ENCODE measurements around the gene ZDHHC7. TPM values are rescaled to one million over a fixed set of nuclear protein-coding genes. Genes with fewer than 3 reads are reported as not detected.
"Not testable (repeated sequence)": the region's sequence is repeated elsewhere in the genome, so short reads cannot be mapped to it uniquely, and the experiment has no call there.

The ZDHHC7 gene
- polyA plus RNA-seq, 2 of the 4 experiments (the other 2 are of a cell fraction), result 42.3 to 58.0 TPM

GRCh38 chr16:85054948-85055492, 43.7 kb upstream of the ZDHHC7 start:
- H3K27ac ChIP-seq, result no peak overlapping the region; a peak in 1 of 6 replicates
- no peak for FAIRE-seq

GRCh38 chr16:85054321-85054720, 43.0 kb upstream of the ZDHHC7 start:
- H3K9me3 ChIP-seq; DNase-seq (ENCODE audit: low read depth in 1 of 2, low spot score in 1 of 2); H3K4me3 ChIP-seq; POLR2A ChIA-PET; H3K27ac ChIP-seq; ATAC-seq; H3K4me1 ChIP-seq; FAIRE-seq; H3K4me2 ChIP-seq: not testable (repeated sequence)
- WGBS (ENCODE audit: missing lambda C conversion rate), result 64% methylated on average over 3 of the region's 3 CpGs
- CTCF ChIA-PET, result interaction anchor here (1.5 to 2.2 kb wide), 2 partner anchors 60 to 83 kb away, joined by 4 to 7 read pairs; no protein-coding TSS in a partner anchor

More at GRCh38 chr16:85054948-85055492, 43.7 kb upstream of the ZDHHC7 start:
- DNase-seq (ENCODE audit: low read depth in 1 of 2, low spot score in 1 of 2) (no peak), ATAC-seq (no peak)
- no peaks in the 10 kb centered on the region for H3K9me3 ChIP-seq
- no peak overlapping the region for H3K4me2 ChIP-seq
- no peak overlapping the region for H3K4me3 ChIP-seq
- no peaks in the 10 kb centered on the region; the same call in 2 of the 3 replicates for H3K4me1 ChIP-seq
- TF ChIP-seq CBX8 (IDR thresholded peaks at IDR 0.05) (no peak), RARB (CRISPR knock-in tag; IDR thresholded peaks at IDR 0.05) (no peak), TP53 (CRISPR knock-in tag; IDR thresholded peaks at IDR 0.05) (no peak), MYC (IDR thresholded peaks at IDR 0.05; ENCODE audit: borderline replicate concordance, low read length) (no peak), FOXS1 (CRISPR knock-in tag; IDR thresholded peaks at IDR 0.05) (no peak), ZFP36 (IDR thresholded peaks at IDR 0.05; ENCODE audit: borderline replicate concordance, partially characterized antibody) (no peak), ZNF302 (CRISPR knock-in tag; IDR thresholded peaks at IDR 0.05) (no peak), KDM1A (IDR thresholded peaks at IDR 0.05; ENCODE audit: low read depth) (no peak), BHLHE40 (IDR thresholded peaks at IDR 0.05; ENCODE audit: low read depth, low read length) (no peak), HOXB5 (CRISPR knock-in tag; IDR thresholded peaks at IDR 0.05) (no peak), SREBF2 (IDR thresholded peaks at IDR 0.05) (no peak), EHMT2 (IDR thresholded peaks at IDR 0.05; ENCODE audit: low read depth) (no peak), NR3C1 (IDR thresholded peaks at IDR 0.05) (no peak)
- TF ChIP-seq, protein P1, sequence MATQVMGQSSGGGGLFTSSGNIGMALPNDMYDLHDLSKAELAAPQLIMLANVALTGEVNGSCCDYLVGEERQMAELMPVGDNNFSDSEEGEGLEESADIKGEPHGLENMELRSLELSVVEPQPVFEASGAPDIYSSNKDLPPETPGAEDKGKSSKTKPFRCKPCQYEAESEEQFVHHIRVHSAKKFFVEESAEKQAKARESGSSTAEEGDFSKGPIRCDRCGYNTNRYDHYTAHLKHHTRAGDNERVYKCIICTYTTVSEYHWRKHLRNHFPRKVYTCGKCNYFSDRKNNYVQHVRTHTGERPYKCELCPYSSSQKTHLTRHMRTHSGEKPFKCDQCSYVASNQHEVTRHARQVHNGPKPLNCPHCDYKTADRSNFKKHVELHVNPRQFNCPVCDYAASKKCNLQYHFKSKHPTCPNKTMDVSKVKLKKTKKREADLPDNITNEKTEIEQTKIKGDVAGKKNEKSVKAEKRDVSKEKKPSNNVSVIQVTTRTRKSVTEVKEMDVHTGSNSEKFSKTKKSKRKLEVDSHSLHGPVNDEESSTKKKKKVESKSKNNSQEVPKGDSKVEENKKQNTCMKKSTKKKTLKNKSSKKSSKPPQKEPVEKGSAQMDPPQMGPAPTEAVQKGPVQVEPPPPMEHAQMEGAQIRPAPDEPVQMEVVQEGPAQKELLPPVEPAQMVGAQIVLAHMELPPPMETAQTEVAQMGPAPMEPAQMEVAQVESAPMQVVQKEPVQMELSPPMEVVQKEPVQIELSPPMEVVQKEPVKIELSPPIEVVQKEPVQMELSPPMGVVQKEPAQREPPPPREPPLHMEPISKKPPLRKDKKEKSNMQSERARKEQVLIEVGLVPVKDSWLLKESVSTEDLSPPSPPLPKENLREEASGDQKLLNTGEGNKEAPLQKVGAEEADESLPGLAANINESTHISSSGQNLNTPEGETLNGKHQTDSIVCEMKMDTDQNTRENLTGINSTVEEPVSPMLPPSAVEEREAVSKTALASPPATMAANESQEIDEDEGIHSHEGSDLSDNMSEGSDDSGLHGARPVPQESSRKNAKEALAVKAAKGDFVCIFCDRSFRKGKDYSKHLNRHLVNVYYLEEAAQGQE (IDR thresholded peaks at IDR 0.05), result no peak
- TF ChIP-seq, protein P2, sequence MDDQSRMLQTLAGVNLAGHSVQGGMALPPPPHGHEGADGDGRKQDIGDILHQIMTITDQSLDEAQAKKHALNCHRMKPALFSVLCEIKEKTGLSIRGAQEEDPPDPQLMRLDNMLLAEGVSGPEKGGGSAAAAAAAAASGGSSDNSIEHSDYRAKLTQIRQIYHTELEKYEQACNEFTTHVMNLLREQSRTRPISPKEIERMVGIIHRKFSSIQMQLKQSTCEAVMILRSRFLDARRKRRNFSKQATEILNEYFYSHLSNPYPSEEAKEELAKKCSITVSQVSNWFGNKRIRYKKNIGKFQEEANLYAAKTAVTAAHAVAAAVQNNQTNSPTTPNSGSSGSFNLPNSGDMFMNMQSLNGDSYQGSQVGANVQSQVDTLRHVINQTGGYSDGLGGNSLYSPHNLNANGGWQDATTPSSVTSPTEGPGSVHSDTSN (IDR thresholded peaks at IDR 0.05), result no peak
- POLR2A ChIA-PET, result no interaction called here
- CTCF ChIA-PET, result interaction anchor here (2.2 to 3.4 kb wide), 2 partner anchors 32 to 60 kb away, joined by 7 to 13 read pairs; no protein-coding TSS in a partner anchor
- 70% methylated on average over 6 of the region's 6 CpGs for WGBS (ENCODE audit: missing lambda C conversion rate)

GRCh38 chr16:85052536-85052935, 41.2 kb upstream of the ZDHHC7 start:
- Histone ChIP-seq H3K4me2 (no peak overlapping the region), H3K9me3 (no peaks in the 10 kb centered on the region), H3K27ac (no peak overlapping the region), H3K4me1 (no peaks in the 10 kb centered on the region; the same call in 2 of the 3 replicates), H3K4me3 (no peak overlapping the region)
- FAIRE-seq (no peak), ATAC-seq (no peak), DNase-seq (ENCODE audit: low read depth in 1 of 2, low spot score in 1 of 2) (no peak)
- POLR2A ChIA-PET, result no interaction called here
- no peak for TF ChIP-seq FOSB (CRISPR knock-in tag; IDR thresholded peaks at IDR 0.05)
- TF ChIP-seq NPAS2 (CRISPR knock-in tag; IDR thresholded peaks at IDR 0.05; ENCODE audit: borderline replicate concordance), result no peak
- TF ChIP-seq CHD4 (IDR thresholded peaks at IDR 0.05; ENCODE audit: borderline replicate concordance), result no peak
- WGBS (ENCODE audit: missing lambda C conversion rate), result 89% methylated on average over 10 of the region's 10 CpGs
- CTCF ChIA-PET, result no interaction called here
